ENCODE results near the gene FAAP100. TPM values are rescaled to one million over a fixed set of nuclear protein-coding genes. Genes with fewer than 3 reads are reported as not detected.

The FAAP100 gene
- total RNA-seq, 1 donor from 2014 or later: 64.6 TPM

DNA sequence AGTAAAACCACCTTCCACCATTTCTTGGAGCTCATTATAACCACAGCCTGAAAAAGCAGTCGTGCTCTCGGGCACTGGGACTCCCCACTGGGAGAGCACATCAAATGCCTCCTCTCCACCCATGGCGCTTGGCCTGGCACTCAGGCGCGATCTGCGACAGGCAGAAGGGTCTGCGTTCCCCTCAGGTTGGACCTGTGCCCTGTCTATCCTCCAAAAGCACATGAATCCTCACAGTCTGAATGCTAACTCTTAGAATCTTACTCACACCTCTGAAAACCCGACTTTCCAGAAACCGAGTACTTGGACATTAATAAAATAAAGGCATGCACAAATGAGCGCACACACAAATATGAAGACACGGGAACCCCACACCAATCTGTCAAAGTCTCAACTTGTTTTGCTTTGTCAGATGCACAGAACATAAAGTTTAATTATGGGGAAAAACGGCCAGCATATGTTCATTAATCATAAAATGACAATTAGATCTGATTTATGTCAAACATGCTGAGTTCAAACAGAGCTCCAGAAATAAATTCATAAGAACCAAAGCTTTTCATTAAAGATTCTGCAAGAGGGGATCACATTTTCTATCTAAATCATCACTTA lies 20.5 kb upstream of the FAAP100 start:
- Mint-ChIP-seq H3K9me3 (ENCODE audit: unreplicated experiment) (no peaks in the 10 kb centered on the region), H3K27ac (ENCODE audit: unreplicated experiment) (no peak overlapping the region), H3K4me1 (ENCODE audit: unreplicated experiment) (peaks cover 61% of the 10 kb centered on the region), H3K27me3 (ENCODE audit: unreplicated experiment) (no peaks in the 10 kb centered on the region), H3K4me3 (ENCODE audit: unreplicated experiment) (no peak overlapping the region), H3K36me3 (ENCODE audit: unreplicated experiment) (peaks cover 51% of the 10 kb centered on the region)
- TF ChIP-seq, protein P1, sequence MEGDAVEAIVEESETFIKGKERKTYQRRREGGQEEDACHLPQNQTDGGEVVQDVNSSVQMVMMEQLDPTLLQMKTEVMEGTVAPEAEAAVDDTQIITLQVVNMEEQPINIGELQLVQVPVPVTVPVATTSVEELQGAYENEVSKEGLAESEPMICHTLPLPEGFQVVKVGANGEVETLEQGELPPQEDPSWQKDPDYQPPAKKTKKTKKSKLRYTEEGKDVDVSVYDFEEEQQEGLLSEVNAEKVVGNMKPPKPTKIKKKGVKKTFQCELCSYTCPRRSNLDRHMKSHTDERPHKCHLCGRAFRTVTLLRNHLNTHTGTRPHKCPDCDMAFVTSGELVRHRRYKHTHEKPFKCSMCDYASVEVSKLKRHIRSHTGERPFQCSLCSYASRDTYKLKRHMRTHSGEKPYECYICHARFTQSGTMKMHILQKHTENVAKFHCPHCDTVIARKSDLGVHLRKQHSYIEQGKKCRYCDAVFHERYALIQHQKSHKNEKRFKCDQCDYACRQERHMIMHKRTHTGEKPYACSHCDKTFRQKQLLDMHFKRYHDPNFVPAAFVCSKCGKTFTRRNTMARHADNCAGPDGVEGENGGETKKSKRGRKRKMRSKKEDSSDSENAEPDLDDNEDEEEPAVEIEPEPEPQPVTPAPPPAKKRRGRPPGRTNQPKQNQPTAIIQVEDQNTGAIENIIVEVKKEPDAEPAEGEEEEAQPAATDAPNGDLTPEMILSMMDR (IDR thresholded peaks at IDR 0.05): no peak
- DNase-seq (ENCODE audit: extremely low spot score, unreplicated experiment): no peak

DNA sequence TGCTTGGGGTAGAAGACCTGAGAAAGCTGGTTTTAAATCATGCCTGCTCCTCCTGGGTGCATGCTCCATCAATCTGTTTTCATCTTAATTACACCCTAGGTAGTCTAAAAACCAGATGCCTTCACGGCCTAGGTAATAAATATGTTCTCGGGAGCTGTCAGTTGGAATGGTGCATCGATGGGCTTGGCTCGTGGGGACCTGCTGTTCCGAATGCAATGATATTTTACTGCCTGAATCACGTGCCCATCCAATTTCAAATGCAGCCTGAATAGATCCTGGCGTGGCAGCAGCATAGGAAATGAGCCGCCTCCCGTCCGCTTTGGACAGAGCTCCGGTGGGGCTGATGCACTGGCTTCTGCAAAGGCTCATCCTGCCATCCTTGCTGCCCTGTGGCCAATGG lies 18.8 kb upstream of the FAAP100 start:
- Mint-ChIP-seq H3K4me1 (ENCODE audit: unreplicated experiment) (peaks cover 61% of the 10 kb centered on the region), H3K27me3 (ENCODE audit: unreplicated experiment) (no peaks in the 10 kb centered on the region), H3K27ac (ENCODE audit: unreplicated experiment) (no peak overlapping the region), H3K9me3 (ENCODE audit: unreplicated experiment) (no peaks in the 10 kb centered on the region), H3K36me3 (ENCODE audit: unreplicated experiment) (peaks cover 48% of the 10 kb centered on the region), H3K4me3 (ENCODE audit: unreplicated experiment) (no peak overlapping the region)
- no peak for DNase-seq (ENCODE audit: extremely low spot score, unreplicated experiment)
- TF ChIP-seq, protein P1 (IDR thresholded peaks at IDR 0.05): no peak

DNA sequence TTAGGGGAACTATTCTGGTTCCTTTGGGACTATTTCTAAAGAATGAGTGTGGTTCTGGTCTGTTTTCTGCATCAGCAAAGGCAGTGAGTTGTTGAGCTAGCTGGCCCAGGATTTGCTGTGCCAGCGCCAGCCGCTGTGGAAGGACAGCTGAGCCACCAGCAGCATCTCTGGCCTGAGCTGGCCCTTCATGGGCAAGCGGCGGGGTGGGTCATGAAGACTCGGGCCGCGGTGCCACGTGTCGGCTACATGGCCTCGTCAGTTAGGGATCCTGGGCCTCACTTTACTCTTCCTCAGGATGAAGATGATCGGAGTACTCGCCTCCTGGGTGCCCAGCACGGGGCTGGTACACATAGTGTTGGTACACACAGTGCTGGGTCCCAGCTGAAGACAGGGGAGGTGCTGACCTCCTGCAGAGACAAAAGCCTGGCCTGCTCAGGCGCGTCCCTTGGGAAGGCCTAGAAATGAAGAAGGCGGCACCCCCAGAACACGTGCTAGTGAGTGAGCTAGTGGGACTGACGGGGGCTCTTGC lies 17.9 kb upstream of the FAAP100 start:
- Mint-ChIP-seq H3K36me3 (ENCODE audit: unreplicated experiment) (peaks cover 51% of the 10 kb centered on the region), H3K4me1 (ENCODE audit: unreplicated experiment) (peaks cover 61% of the 10 kb centered on the region), H3K9me3 (ENCODE audit: unreplicated experiment) (no peaks in the 10 kb centered on the region), H3K4me3 (ENCODE audit: unreplicated experiment) (no peak overlapping the region), H3K27ac (ENCODE audit: unreplicated experiment) (peak overlapping the region; percentile 47), H3K27me3 (ENCODE audit: unreplicated experiment) (no peaks in the 10 kb centered on the region)
- TF ChIP-seq, protein P1 (IDR thresholded peaks at IDR 0.05): no peak
- no peak for DNase-seq (ENCODE audit: extremely low spot score, unreplicated experiment)

DNA sequence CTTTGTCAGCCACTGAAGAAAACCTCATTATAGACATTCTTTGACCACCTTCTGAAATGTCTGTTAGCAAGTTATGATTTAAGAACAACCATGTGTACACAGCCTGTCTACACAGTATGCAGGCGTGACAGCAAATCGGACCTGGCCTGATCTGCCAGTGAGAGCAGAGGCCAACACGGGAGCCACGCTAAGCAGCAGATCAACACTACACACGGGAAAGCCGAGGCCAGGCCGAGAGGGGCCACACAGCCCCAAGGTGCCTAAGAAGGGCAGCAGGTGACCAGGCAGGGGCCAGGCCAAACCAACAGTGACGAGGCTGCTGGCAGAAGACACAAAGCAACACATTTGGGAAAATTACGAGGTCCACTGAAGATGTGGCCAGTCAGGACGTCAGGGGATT lies 16.3 kb upstream of the FAAP100 start:
- Mint-ChIP-seq H3K27ac (ENCODE audit: unreplicated experiment) (peak overlapping the region; percentile 94), H3K4me1 (ENCODE audit: unreplicated experiment) (peaks cover 71% of the 10 kb centered on the region), H3K36me3 (ENCODE audit: unreplicated experiment) (peaks cover 51% of the 10 kb centered on the region), H3K9me3 (ENCODE audit: unreplicated experiment) (no peaks in the 10 kb centered on the region), H3K4me3 (ENCODE audit: unreplicated experiment) (no peak overlapping the region), H3K27me3 (ENCODE audit: unreplicated experiment) (no peaks in the 10 kb centered on the region)
- TF ChIP-seq, protein P1 (IDR thresholded peaks at IDR 0.05): no peak
- no peak for DNase-seq (ENCODE audit: extremely low spot score, unreplicated experiment)

DNA sequence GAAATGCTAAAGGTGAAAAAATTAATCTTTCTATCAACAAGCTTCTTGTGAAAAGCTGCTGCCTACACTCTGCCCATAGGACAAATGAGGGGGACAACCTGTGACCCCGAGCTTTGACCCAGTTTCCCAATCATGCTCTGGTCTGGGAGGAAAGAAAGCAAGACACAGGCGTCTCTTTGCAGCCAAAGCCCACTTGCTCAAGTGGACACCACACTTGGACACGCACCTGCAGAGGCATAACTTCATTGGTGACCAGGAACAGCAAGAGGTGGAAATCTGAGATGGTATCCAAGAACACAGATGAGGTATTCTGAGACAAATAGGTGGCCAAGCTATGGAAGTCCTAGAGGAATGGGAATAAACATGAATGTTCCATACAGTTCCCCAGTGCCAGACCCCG lies 15.0 kb upstream of the FAAP100 start:
- peak overlapping the region; percentile 51 for H3K4me3 Mint-ChIP-seq (ENCODE audit: unreplicated experiment)
- H3K36me3 Mint-ChIP-seq (ENCODE audit: unreplicated experiment): peaks cover 50% of the 10 kb centered on the region
- H3K27me3 Mint-ChIP-seq (ENCODE audit: unreplicated experiment): no peaks in the 10 kb centered on the region
- H3K27ac Mint-ChIP-seq (ENCODE audit: unreplicated experiment): peak overlapping the region; percentile 94
- peaks cover 73% of the 10 kb centered on the region for H3K4me1 Mint-ChIP-seq (ENCODE audit: unreplicated experiment)
- no peaks in the 10 kb centered on the region for H3K9me3 Mint-ChIP-seq (ENCODE audit: unreplicated experiment)
- TF ChIP-seq, protein P1 (IDR thresholded peaks at IDR 0.05): no peak
- DNase-seq (ENCODE audit: extremely low spot score, unreplicated experiment): no peak

All from osteocyte (in vitro differentiated cells).